IPS-18c (cell line): ENCODE data around the gene ATF3.
A peak's percentile ranks its signal among the peaks of the same experiment; 100 is the strongest.

Experiments
- H3K4me3 ChIP-seq: 2 replicates; pipeline ENCODE4 v1.7.0; 2013; ENCODE audit warnings: low read depth, mild to moderate bottlenecking, low read length, moderate library complexity; ENCODE audit not compliant: insufficient read depth
- H3K9me3 ChIP-seq: one replicate; pipeline ENCODE4 v1.6.1; 2013; ENCODE audit warnings: mild to moderate bottlenecking, low read length, moderate library complexity; ENCODE audit not compliant: control insufficient read depth, insufficient read depth

Gene ATF3

GRCh38 chr1:212608392-212608958, at the start of gene ATF3:
ATF3 (plus strand) TSS chr1:212608761; CDS start chr1:212615022, 6,261 bp downstream.
- Histone ChIP-seq H3K4me3 (peak within 1 kb of the TSS; percentile 85), H3K9me3 (no peaks in the 10 kb centered on the region)

GRCh38 chr1:212559929-212560328, 48.6 kb upstream of the ATF3 start:
- no peak overlapping the region for H3K4me3 ChIP-seq

GRCh38 chr1:212560933-212561460, 47.6 kb upstream of the ATF3 start:
- Histone ChIP-seq H3K9me3 (no peaks in the 10 kb centered on the region), H3K4me3 (no peak overlapping the region)

More at GRCh38 chr1:212559929-212560328, 48.6 kb upstream of the ATF3 start:
- H3K9me3 ChIP-seq, result no peaks in the 10 kb centered on the region

- no peak overlapping the region for H3K4me3 ChIP-seq
Observed at GRCh38 chr1:212561501-212561931, 47.0 kb upstream of the ATF3 start.

GRCh38 chr1:212562771-212563170, 45.8 kb upstream of the ATF3 start:
- Histone ChIP-seq H3K9me3 (no peaks in the 10 kb centered on the region), H3K4me3 (no peak overlapping the region)

More at GRCh38 chr1:212561501-212561931, 47.0 kb upstream of the ATF3 start:
- no peaks in the 10 kb centered on the region for H3K9me3 ChIP-seq

- H3K9me3 ChIP-seq, result no peaks in the 10 kb centered on the region
- H3K4me3 ChIP-seq, result no peak overlapping the region
Observed at GRCh38 chr1:212565079-212565478, 43.5 kb upstream of the ATF3 start.

- H3K4me3 ChIP-seq, result no peak overlapping the region
Observed at GRCh38 chr1:212565571-212566305, 42.8 kb upstream of the ATF3 start.

GRCh38 chr1:212566522-212567479, 41.8 kb upstream of the ATF3 start:
- no peaks in the 10 kb centered on the region for H3K9me3 ChIP-seq
- H3K4me3 ChIP-seq, result no peak overlapping the region

More at GRCh38 chr1:212565571-212566305, 42.8 kb upstream of the ATF3 start:
- H3K9me3 ChIP-seq, result no peaks in the 10 kb centered on the region

- Histone ChIP-seq H3K9me3 (no peaks in the 10 kb centered on the region), H3K4me3 (no peak overlapping the region; the same call in 1 of the 2 replicates)
Observed at GRCh38 chr1:212567638-212568037, 40.9 kb upstream of the ATF3 start.

GRCh38 chr1:212568978-212569537, 39.5 kb upstream of the ATF3 start:
- Histone ChIP-seq H3K4me3 (no peak overlapping the region), H3K9me3 (no peaks in the 10 kb centered on the region)

GRCh38 chr1:212574732-212575131, 33.8 kb upstream of the ATF3 start:
- Histone ChIP-seq H3K4me3 (no peak overlapping the region), H3K9me3 (no peaks in the 10 kb centered on the region)

GRCh38 chr1:212575333-212575732, 33.2 kb upstream of the ATF3 start:
- no peaks in the 10 kb centered on the region for H3K9me3 ChIP-seq
- no peak overlapping the region for H3K4me3 ChIP-seq

- Histone ChIP-seq H3K9me3 (no peaks in the 10 kb centered on the region), H3K4me3 (no peak overlapping the region)
Observed at GRCh38 chr1:212578041-212578440, 30.5 kb upstream of the ATF3 start.

- Histone ChIP-seq H3K9me3 (no peaks in the 10 kb centered on the region), H3K4me3 (no peak overlapping the region)
Observed at GRCh38 chr1:212581034-212581433, 27.5 kb upstream of the ATF3 start.

- H3K9me3 ChIP-seq, result no peaks in the 10 kb centered on the region
- H3K4me3 ChIP-seq, result no peak overlapping the region
Observed at GRCh38 chr1:212582291-212582690, 26.3 kb upstream of the ATF3 start.

- H3K9me3 ChIP-seq, result no peaks in the 10 kb centered on the region
- H3K4me3 ChIP-seq, result no peak overlapping the region
Observed at GRCh38 chr1:212582808-212583615, 25.5 kb upstream of the ATF3 start.
